ENCODE data around the gene PCED1A.

DNA sequence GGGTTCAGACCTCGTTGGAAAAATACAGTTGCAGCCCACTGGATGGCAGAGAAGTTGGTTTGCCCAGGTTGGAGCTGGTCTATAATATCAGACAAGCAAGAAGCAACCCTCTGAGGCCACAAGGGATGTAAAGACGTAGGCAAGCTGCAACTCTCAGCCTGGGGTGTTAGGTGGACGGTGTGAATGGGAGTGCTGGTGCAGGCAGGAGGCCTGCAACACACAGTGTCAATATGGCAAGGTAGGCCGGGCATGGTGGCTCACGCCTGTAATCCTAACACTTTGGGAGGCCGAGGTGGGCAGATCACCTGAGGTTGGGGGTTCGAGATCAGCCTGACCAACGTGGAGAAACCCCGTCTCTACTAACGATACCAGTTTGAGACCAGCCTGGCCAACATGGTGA, 10.6 kb upstream of the PCED1A start:
- TF ChIP-seq, protein P1, sequence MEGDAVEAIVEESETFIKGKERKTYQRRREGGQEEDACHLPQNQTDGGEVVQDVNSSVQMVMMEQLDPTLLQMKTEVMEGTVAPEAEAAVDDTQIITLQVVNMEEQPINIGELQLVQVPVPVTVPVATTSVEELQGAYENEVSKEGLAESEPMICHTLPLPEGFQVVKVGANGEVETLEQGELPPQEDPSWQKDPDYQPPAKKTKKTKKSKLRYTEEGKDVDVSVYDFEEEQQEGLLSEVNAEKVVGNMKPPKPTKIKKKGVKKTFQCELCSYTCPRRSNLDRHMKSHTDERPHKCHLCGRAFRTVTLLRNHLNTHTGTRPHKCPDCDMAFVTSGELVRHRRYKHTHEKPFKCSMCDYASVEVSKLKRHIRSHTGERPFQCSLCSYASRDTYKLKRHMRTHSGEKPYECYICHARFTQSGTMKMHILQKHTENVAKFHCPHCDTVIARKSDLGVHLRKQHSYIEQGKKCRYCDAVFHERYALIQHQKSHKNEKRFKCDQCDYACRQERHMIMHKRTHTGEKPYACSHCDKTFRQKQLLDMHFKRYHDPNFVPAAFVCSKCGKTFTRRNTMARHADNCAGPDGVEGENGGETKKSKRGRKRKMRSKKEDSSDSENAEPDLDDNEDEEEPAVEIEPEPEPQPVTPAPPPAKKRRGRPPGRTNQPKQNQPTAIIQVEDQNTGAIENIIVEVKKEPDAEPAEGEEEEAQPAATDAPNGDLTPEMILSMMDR (IDR thresholded peaks at IDR 0.05; ENCODE audit: low read length) = no peak
- TF ChIP-seq EZH2 (optimal IDR thresholded peaks at IDR 0.05; ENCODE audit: low read depth, low read length) = no peak
- no peak for TF ChIP-seq EZH2phosphoT487 (IDR thresholded peaks at IDR 0.05; ENCODE audit: low read length)

Measured in MM.1S (cell line).